Middle frontal gyrus (tissue), 1 donor: ENCODE measurements around the gene FCRL6.

Experiments
- DNase-seq: peaks from one replicate; pipeline ENCODE4 v3.0.0-alpha.2; 2015; ENCODE audit warnings: low spot score; ENCODE audit errors: extremely low spot score

FCRL6 gene

DNA sequence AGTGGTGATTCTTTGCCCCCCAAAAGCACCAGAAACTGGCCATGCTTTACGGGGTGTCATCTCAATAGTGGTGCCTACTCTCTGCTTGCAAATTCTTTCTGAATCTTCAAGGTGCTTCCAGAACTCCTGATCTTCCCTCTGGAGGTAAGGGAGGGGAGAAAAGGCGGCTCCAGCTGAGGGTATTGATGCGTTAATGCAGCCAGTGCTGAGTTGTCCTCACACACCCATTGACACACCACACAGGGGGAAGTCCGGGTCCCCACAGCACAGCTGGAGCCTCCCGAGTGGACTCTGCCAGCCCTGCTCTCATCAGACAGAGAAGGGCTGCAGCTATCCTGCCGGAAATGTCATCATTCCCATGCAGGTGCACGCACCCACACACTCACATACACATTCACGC lies 59.1 kb downstream of the FCRL6 start:
- no peak for DNase-seq

DNA sequence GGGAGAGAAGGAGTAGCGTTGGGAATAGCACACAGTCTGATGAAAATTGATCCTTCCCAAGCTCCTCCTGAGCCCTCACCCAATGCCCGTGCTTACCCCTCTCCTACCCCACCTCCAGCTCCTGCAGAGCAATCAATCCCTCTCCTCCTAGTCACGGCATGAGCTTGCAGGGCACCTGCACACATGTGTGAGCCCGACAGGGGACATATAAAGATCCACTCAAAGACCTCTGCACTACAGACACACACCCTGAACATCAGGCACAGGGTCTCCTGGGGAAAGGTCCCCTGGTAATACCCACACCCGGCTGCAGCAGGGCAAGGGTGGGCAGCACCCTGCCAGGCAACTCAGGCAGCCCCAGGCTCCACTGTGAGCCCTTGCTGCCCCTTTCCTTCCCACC lies 59.9 kb downstream of the FCRL6 start:
- no peak for DNase-seq

GRCh38 chr1:159862557-159862956 lies 60.4 kb downstream of the FCRL6 start, which contains the start of gene VSIG8:
Gene VSIG8, minus strand, starts transcription at chr1:159862657. Its CDS starts 136 bp downstream, at chr1:159862521.
- DNase-seq = no peak

DNA sequence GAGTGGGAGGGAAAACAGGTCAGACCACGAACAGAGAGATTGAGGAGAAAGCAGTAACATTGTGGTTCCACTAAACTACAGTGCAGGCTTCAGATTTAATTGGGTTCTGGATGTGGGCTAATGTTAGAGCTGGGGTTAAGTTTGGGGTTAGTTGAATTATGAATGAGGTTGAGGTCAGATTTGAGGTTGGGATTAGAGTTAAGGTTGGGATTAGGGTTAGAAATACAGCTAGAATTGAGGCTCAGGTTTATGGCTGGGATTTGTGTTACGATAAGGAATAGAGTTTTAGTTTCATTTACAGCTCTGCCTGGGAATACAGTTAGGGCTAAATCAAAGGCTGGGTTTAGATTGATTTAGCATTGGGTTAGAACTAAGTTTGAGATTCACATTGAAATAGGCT lies 62.1 kb downstream of the FCRL6 start:
- DNase-seq = no peak
